DMS 273 (cell line): ENCODE measurements around the gene BHLHA15.

Experiments
- DNase-seq: peaks from one replicate; lab custom pipeline; 2025; ENCODE audit not compliant: unreplicated experiment; lab: John Stamatoyannopoulos, UW

BHLHA15 gene

DNA sequence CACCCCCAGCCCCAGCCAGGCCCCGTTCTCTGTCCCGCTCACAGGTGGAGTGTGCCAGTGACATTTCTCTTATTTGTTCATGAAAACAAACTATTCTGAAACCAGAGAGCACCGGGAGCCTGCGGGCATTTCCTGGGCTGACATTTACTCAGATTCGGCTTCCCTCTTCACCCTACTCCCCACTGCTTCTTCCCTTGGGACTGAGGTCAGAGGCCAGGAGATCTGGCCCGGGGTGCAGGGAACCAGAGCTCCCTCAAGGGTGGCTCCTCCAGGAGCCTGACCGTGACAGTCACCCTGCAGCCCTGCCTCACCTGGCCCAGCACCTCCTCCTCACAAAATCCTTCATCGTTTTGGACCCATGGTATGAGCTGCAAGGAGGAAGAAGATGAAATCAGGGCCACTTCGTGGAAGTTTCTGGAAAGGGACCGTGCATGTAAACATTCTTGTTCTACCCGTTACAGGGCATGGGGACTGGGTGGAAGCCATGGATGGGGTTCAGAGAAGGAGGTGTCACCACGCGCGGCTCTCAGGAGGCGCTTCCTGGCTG is 12.2 kb downstream of the BHLHA15 start:
- DNase-seq, result no peak

DNA sequence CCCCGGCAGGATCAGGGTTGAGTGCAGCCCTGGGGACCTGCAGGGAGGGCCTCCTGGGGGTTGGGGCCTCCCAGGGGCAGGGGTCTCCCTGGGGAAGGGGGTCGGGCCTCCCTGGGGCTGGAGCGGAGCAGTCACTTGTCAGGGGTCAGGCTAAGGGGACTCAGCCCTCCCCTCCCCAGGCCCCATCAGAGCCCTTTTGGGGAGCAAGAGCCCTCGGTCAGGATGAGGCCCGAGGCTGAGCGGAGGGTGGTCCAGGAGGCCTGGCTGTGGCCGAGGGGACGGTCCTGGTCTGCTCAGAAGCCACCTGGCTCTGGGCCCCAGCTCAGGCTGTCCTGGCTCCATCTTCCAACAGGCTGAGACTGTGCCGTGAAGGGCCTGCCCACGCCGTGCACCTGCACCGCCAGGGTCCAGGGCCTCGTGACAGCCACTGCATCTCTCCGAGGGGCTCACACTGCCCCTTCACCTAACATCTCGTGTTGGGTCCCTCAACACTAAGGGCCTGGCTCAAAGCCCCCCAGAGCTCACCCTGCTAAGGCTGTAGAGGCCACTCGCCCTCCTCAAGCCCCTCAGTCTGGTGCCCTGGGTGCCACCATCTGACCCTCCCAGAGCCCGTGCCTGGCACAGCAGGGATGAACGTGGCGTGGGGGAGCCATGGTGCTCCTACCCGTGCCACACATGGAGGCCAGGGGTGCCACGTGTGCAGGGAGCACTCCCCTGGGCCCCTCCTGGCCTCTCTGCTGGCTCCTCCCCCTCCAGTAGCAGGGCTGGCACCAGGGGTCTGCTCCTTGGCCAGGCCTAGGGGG is 12.9 kb downstream of the BHLHA15 start:
- no peak for DNase-seq

DNA sequence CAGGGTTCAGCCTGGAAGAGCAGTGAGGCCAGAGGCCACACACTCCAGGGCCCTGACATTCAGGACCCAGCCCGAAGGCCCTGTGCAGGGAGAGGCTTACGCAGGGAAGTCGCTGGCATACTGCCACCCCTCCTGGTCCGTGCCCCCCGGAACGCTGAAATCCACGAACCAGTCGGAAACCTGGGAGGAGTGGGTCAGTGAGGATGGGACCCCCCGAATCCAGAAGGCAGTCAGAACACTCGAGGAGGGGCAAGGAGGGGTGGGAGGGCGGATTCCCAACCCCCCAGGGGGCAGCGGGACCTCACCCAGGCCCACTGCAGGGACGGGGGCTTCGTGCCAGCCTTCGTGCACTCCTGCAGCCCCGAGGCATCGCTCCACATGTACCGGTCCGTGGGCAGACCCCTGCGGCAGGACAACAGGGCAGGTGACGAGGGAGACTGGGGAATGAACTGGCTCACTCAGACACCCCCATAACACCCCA is 13.5 kb downstream of the BHLHA15 start:
- no peak for DNase-seq

DNA sequence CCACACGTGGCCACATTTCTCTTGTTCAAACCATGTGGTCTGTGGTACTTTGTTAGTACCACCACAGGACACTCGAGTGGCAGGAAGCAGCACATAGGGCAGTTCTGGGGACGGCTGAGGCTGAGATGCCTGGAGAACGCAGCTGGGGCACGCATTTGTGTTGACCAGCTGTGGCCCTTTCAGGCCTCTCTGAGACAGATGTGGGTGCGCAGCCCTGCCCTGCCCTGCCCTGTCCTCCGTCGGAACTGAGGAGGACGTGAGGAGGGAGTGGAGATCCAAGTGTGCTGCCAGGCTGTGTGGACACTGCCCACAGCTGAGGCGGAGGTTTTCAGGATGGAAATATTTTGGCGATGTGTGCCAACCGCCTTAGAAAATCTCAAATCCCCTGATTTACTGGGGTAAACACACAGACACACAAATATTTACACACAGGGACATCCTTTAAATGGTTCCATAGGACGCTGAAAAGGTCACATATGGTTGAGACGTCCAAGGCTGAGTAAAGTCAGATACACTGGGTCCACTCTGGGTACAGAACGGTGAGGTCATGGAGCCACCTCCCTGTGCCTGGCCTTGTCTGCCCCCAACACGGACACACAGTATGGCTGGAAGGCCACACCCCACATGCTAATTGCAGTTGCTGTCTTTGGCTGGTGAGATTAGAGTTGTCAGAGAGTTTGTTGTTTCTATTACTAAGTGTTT is 14.8 kb downstream of the BHLHA15 start:
- no peak for DNase-seq

DNA sequence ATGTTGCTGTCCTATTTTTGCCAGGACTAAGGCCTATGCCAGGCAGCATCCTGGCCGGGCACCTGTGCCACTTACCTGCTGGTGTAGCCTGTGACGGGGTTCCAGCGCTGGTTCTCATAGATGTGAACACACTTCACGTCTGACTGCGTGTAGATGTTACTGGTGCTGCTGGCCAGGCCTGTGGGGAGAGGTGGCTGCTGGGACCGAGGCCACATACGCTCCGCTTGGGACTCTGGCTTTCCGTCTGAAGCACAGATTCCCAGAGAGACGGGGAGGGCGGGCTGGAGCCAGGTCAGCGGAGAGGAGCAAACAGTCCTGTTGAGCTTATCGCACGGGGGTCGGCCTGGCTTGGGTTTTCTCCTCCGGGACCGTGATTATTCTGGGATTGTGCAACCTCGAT is 16.7 kb downstream of the BHLHA15 start:
- DNase-seq, result no peak

DNA sequence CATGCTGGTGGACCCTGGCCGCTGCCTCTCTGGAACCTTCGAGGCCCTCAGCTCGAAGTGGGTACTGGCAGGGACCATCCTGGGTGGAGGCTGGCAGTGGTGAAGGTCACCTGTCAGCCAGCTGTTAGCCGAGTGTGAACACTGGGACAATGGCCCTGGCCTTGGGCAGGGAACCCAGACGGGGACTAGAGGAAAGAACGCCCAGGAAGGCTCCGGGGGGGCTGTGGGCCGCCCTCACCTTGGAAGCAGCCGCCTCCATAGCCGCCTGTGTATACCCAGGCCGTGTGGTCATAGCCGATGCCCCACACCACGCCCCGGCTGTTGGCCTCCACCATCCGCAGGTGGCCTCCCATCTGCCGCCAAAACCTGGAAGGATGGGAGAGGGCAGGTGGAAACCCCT is 17.6 kb downstream of the BHLHA15 start:
- no peak for DNase-seq

DNA sequence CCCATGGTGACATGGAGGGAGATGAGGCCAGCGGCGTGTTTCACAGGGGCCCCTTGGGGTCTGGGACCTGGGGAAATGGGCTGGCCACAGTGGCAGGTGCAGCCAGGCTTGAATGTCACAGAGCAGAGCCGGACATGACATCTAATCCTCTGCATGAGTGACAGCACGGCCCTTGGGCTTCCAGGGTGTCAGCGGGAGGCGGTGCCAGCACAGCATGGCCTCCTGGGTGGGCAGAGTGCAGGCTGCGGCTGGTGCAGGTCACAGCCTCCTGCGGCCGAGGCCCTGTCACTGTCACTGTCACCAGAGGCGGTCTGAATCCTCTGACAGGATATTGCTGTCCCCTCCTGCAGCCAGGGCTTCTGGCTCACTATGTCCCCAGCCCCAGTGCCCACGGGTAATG is 18.2 kb downstream of the BHLHA15 start:
- DNase-seq, result no peak

DNA sequence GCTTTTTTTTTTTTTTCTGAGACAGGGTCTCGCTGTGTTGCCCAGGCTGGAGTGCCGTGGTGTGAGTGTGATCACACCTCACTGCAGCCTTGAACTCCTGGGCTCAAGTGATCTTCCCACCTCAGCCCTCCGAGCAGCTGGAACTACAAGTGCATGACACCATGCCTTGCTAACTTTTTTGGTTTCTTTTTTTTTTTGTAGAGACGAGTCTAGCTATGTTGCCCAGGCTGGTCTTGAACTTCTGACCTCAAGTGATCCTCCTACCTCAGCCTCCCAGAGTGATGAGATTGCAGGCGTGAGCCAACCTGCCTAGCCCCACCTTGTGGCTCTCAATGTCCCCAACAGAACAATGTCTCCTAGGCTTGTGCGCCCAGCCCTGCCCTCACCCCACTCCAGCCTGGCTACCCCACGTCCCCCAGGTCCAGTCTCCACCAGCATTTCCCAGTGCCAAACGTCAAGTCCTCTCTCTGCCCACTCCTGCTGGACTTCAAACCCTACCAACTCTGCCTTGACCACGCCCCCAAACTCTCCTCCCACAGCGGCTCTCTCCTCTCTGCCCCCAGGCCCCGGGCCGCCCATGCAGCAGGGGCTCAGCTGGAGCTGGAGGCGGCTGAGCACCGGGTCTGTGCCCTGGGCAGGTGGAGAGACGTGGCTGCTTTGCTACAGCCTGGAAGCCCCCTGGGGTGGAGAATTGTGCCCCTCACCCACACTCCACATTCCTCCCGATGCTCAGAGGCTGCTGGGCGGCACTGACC is 18.9 kb downstream of the BHLHA15 start:
- DNase-seq, result no peak

DNA sequence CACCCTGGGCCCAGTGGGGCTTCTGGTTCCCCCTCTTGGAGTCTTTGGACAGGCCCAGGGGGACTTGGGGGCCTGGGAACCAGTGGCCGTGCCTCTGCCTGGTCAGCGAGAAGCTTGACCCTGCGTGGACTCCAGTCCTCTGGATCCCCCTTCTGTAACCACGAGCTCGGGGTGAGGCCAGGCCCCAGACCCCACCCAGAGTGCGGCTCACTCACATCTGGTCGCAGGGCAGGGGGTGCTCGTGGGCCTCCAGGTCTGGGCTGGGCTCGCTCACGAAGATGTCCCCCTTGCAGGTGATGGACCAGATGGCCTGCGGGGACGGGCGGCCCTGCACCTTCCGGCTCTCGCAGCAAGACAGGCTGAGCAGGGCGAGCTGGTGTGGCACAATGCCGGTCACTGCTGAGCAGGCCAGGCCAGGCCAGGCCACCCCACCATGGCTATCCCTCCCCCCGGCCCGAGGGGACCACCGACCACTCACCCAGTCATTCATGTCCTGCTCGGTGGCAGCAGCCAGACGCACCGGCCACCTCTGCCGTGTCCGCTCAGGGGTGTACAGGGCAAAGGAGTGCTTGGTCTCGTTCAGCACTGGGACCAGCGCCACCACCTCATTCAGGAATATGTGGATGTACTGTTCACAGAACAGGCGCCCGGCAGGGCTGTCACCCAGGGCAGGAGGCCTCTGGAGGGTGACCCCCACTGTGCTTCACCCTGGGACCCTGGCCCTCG is 19.7 kb downstream of the BHLHA15 start:
- no peak for DNase-seq

DNA sequence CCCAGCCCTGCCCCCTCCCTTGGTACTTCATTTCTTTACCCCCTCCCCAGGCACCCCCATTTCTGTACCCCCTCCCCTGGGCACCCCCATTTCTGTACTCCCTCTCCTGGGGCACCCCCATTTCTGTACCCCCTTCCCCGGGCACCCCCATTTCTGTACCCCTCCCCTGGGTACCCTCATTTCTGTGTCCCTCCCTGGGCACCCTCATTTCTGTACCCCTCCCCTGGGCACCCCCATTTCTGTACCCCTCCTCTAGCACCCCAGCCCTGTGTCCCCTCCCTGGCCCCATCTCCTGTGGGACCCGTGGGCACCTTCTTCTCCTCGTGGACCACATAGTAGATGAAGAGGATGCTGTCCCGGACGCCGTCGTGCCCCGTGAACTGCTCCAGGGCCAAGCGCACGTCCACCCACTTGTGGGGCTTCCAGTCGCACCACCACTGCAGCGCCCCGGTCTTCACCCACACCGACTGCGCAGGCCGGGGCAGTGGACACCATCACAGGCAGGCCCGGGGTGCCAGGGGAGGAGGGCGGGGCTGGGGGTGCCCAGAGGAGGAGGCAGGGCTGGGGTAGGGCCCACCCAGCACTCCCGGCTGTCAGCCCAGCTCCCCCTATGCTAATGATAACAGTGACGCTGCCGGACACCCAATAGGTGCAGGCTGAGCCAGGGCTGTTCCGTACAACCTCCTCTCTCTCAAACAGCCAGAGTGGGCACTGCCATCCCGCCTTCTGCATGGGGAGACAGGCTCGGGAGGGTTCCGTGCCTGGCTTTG is 20.4 kb downstream of the BHLHA15 start:
- no peak for DNase-seq

DNA sequence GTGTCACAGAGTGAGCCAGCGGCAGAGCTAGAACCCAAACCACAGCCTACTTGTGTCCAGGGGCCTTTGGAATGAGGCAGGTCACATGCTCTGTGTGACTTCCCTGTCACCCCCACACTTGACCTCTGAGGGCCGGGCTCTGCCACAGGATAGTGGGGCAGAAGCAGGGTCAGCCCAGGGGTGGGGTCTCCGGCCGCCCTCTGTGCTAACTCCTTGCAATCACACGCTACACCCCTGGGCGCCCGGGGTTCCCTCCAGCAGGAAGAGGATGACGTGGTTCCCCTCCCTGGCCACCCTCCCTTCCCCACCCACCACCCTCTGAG is 21.0 kb downstream of the BHLHA15 start:
- DNase-seq, result no peak

DNA sequence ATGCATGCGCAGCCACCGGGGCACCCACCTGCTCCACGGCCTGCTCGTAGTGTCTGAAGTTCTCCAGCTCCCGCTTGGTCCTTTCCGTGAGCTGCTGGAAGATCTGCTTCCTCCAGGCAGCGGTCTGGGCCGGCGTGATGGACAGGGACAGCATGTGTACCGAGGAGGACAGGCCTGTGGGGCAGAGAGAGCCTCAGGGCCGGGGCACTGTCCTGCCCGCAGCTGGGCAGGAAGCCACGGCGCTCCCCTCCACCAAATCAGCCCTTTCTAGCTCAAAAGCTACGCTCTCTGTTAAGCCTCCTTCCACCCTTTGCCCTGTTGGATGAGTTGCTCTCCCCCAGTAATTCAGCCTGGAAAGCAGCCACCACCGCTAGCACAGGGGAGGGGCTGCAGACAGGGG is 21.6 kb downstream of the BHLHA15 start:
- no peak for DNase-seq

DNA sequence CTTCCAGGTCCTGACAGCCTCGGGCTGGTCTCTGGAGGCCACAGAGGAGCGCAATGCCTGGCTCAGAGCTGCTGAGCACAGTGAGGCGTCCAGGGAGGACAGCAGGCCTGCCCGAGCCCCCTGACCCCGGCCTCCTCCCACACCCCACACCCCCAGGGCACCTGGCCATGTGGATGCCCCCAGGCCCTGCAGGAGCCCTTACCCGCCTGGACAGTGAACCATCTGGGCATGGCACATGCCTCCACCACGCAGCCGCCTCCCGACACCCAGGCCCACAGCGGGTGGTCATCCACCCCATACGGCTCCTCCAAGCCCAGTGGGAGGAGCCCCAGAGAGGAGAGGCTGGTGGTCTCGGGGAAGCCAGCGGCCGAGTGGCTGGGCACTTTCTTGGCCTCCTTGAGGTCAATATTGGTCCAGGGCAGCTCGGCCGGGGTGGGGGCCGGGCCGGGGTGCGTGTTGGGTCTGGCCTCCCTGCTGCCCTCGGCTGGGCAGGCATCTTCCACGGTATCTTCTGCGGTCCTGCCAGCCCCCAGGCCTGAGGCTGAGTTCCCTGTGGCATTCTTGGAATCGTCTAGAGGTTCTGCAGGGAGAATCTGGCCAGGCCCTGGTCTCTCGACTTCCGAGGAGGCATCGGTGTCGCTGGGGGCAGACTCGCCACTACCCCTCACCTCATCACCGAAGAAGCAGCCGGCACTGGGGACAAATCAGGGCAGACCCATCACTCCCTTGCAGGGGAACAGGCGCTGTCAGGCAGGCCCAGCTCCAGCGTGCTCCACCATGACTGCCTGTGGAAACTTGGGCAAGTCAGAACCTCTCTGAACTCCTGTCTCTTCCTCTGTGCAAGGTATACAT is 22.2 kb downstream of the BHLHA15 start:
- DNase-seq, result no peak

DNA sequence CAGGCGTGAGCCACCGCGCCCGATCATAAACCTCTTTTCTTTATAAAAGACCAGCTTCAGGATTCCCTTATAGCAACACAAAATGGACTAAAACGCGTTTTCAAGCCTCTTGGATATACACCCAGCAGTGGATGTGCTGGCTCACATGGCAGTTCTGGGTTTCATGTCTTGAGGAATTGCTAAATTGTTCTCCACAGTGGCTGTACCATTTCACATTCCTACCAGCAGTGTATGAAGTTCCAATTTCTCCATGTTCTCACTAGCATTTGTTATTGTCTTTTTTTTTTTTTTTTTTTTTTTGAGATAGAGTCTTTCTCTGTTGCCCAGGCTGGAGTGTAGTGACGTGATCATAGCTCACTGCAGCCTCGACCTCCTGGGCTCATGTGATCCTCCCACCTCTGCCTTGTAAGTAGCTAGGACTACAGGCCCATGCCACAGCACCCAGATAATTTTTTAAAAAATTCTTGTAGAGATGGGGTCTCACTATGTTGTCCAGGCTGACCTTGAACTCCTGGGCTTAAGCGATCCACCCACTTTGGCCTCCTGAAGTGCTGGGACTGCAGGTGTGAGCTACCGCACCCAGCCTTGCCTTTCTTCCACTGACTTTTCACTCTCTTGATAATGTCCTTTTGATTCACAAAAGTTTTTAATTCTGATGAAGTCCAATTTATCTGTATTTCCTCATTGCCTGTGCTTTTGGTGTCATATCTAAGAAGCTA is 23.3 kb downstream of the BHLHA15 start:
- DNase-seq, result no peak

DNA sequence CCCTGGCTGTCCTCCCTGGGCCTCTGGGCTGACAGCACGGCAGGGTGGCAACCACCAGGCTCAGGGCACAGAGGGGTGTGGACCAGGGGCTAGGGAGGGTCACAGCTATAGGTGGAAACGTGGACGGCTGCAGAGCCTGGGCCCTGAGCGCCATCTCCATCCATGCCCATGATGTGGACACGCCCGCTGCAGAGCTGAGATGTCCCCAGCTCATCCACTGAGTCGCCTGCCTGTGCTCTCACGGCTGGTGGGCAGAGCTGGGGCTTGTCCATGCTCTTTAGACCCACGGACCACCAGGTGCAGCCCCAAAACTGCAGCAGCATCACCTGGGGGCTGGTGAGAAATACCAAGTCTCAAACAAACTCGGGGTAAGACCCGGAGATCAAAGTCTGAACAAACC is 24.7 kb downstream of the BHLHA15 start:
- DNase-seq, result no peak

DNA sequence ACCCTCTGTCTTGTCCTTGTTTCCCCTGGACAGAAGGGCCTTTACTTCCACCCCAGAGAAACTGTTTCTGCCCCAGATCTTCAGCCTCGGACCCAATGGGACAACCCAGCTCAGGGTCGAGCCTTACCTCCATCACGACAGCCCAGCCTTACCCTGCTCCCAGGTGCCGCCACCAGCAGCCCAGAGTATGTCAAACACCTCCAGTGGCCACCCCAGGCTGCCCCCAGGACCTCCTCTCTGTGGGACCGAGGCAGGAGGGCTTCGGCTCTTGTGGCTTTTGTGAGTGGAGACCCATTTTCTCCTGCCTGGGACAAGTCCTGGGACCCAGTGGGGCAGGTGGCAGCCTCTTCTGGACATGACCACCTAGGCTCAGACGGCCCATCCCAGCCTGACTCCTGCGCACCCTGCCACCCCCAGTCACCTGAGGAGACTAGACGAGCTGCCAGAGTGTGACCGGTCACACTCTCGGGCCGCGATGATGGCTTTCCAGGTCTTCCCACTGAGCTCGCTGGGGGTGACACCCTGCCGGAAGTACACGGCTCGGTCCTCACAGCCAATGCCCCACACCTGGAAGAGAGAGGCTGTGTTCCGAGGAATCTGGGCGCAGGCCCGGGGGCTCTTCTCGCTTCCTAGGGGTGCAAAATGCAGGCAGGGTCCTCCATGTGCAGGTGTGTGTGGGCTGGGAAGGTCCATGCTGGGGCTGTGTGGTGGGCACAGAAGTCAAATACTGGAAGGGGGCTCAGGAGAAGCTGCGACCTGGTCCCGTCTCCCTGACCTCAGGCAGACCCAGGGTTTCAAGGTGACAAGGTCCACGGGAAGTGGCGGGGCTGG is 25.3 kb downstream of the BHLHA15 start:
- DNase-seq, result no peak

DNA sequence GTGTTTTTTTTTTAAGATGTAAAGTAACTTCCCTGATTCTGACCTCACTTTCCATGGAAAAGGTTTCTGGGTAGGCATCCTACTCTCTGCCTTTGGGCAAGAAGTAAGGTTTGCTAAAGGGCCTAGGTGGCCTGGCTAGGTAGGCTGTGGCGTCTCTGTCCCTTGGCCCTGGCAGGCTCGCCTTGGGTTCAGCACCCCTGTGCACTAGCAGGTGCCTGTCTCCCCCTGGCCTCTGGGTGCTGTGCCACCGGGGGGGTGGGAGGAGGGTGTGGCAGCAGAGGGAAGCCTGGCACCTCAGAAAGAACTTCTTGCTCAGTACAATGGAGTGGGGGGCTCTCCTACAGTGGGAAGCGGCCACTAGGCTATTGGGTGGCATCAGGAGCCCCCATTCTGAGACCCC is 26.8 kb downstream of the BHLHA15 start:
- DNase-seq, result no peak

DNA sequence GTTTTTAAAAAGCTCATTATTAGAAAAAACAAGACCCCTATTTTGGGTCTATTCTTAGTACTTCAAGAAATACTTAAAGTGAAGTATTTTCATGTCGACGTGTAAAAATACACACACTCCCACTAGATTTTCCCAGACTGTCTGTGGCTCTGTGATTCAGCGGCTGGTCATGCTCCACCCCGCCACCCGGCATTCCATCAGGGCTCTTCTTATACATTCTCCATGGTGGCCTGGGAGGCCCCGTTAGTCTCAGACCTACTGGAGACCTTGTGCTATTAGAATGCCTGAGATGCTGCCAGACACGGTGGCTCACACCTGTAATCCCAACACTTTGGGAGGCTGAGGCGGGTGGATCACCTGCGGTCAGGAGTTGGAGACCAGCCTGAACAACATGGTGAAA is 27.7 kb downstream of the BHLHA15 start:
- DNase-seq, result no peak
